ENCODE results near the gene B4GALNT1. TPM values are rescaled to one million over a fixed set of nuclear protein-coding genes. Genes with fewer than 3 reads are reported as not detected.

The B4GALNT1 gene
- polyA plus RNA-seq, 2 of the 4 experiments (the other 2 are of a cell fraction) = 25.7 to 35.1 TPM

GRCh38 chr12:57586832-57587429 lies 46.1 kb downstream of the B4GALNT1 start:
- TF ChIP-seq KDM1A (IDR thresholded peaks at IDR 0.05; ENCODE audit: low read depth) = no peak
- TF ChIP-seq BHLHE40 (IDR thresholded peaks at IDR 0.05; ENCODE audit: low read depth, low read length) = no peak
- TF ChIP-seq EP300 (IDR thresholded peaks at IDR 0.05) = no peak
- TF ChIP-seq CHD4 (IDR thresholded peaks at IDR 0.05; ENCODE audit: borderline replicate concordance) = no peak
- no peak for TF ChIP-seq BCL3 (IDR thresholded peaks at IDR 0.05)
- TF ChIP-seq CEBPB (IDR thresholded peaks at IDR 0.05) = no peak
- no peak for TF ChIP-seq SMC3 (IDR thresholded peaks at IDR 0.05)
- TF ChIP-seq EHMT2 (IDR thresholded peaks at IDR 0.05; ENCODE audit: low read depth) = no peak
- no peak for TF ChIP-seq MAFK (IDR thresholded peaks at IDR 0.05; ENCODE audit: partially characterized antibody)
- TF ChIP-seq RARB (CRISPR knock-in tag; IDR thresholded peaks at IDR 0.05) = no peak
- TF ChIP-seq HES2 (IDR thresholded peaks at IDR 0.05) = no peak
- TF ChIP-seq POLR2A (IDR thresholded peaks at IDR 0.05; ENCODE audit: low read length) = no peak
- TF ChIP-seq HDAC2 (IDR thresholded peaks at IDR 0.05) = no peak
- CTCF ChIA-PET = interaction anchor here (1.2 to 10.0 kb wide), 3 partner anchors 26 to 148 kb away, joined by 3 to 336 read pairs (median 91); partner anchors contain the start of genes ARHGEF25 and DTX3
- DNase-seq (ENCODE audit: low read depth in 1 of 2, low spot score in 1 of 2) (no peak), FAIRE-seq (no peak), ATAC-seq (no peak)
- 49% methylated on average over 3 of the region's 3 CpGs for WGBS (ENCODE audit: missing lambda C conversion rate)
- Histone ChIP-seq H3K9me3 (no peaks in the 10 kb centered on the region), H3K4me2 (no peak overlapping the region), H3K4me1 (peaks cover 2% of the 10 kb centered on the region), H3K4me3 (no peak overlapping the region), H3K27ac (no peak overlapping the region)
- POLR2A ChIA-PET = no interaction called here

- no peak for DNase-seq (ENCODE audit: low read depth in 1 of 2, low spot score in 1 of 2)
- Histone ChIP-seq H3K4me2 (no peak overlapping the region), H3K4me1 (no peaks in the 10 kb centered on the region), H3K27ac (no peak overlapping the region), H3K4me3 (no peak overlapping the region), H3K9me3 (no peaks in the 10 kb centered on the region)
- no peak for ATAC-seq
- no peak for FAIRE-seq
- TF ChIP-seq SREBF2 (IDR thresholded peaks at IDR 0.05) (no peak), JUN (IDR thresholded peaks at IDR 0.05) (no peak), POLR2AphosphoS2 (conservative IDR thresholded peaks at IDR 0.05; ENCODE audit: low read length) (no peak), RFX5 (IDR thresholded peaks at IDR 0.05) (no peak), CTCF (IDR thresholded peaks at IDR 0.05) (no peak), HDAC2 (IDR thresholded peaks at IDR 0.05) (no peak), ESRRA (IDR thresholded peaks at IDR 0.05; ENCODE audit: borderline replicate concordance, low read length) (no peak), NR3C1 (IDR thresholded peaks at IDR 0.05) (no peak)
- CTCF ChIA-PET = interaction anchor here (0.7 to 10.0 kb wide), 8 partner anchors 9 to 148 kb away, joined by 3 to 336 read pairs (median 69); partner anchors contain the start of genes ARHGEF25, B4GALNT1 and DTX3
- WGBS (ENCODE audit: missing lambda C conversion rate) = 80% methylated on average over 3 of the region's 3 CpGs
- POLR2A ChIA-PET = no interaction called here
Measured at GRCh38 chr12:57586128-57586527, 46.9 kb downstream of the B4GALNT1 start.

GRCh38 chr12:57585156-57585555 lies 47.8 kb downstream of the B4GALNT1 start:
- H3K9me3 ChIP-seq = no peaks in the 10 kb centered on the region
- POLR2A ChIA-PET = no interaction called here
- FAIRE-seq (no peak), ATAC-seq (no peak), DNase-seq (ENCODE audit: low read depth in 1 of 2, low spot score in 1 of 2) (no peak)
- CTCF ChIA-PET = interaction anchor here (0.6 to 10.0 kb wide), 17 partner anchors 8 to 1291 kb away, joined by 3 to 336 read pairs (median 33); partner anchors contain the start of genes ARHGEF25, B4GALNT1, DCTN2 and DTX3
- no peak overlapping the region for H3K27ac ChIP-seq
- H3K4me1 ChIP-seq = peaks cover 2% of the 10 kb centered on the region; the same call in 2 of the 3 replicates
- TF ChIP-seq CEBPB (IDR thresholded peaks at IDR 0.05) (no peak), ZSCAN20 (CRISPR knock-in tag; IDR thresholded peaks at IDR 0.05) (no peak), HOXB13 (CRISPR knock-in tag; IDR thresholded peaks at IDR 0.05; ENCODE audit: low read depth) (no peak), USF2 (IDR thresholded peaks at IDR 0.05) (no peak), E2F6 (IDR thresholded peaks at IDR 0.05; ENCODE audit: borderline replicate concordance, low read depth) (no peak), CTCF (IDR thresholded peaks at IDR 0.05) (no peak), TP53 (CRISPR knock-in tag; IDR thresholded peaks at IDR 0.05) (no peak), HES2 (IDR thresholded peaks at IDR 0.05) (no peak), CHD2 (IDR thresholded peaks at IDR 0.05; ENCODE audit: low read length, partially characterized antibody) (no peak), MAZ (IDR thresholded peaks at IDR 0.05; ENCODE audit: borderline replicate concordance, low read depth, low read length) (no peak)
- H3K4me3 ChIP-seq = no peak overlapping the region
- 47% methylated on average over 2 of the region's 2 CpGs for WGBS (ENCODE audit: missing lambda C conversion rate)
- no peak overlapping the region for H3K4me2 ChIP-seq

All from A549 (cell line).